GM20431 (cell line): ENCODE measurements around the gene CARHSP1.
"Not testable (repeated sequence)": the region's sequence is repeated elsewhere in the genome, so short reads cannot be mapped to it uniquely, and the experiment has no call there.

Source experiments
- in situ Hi-C: fragments of 300-500 bp; cut with MseI, MboI; formaldehyde crosslinking; loops from one replicate; pipeline ENCODE4 v1.15.0; 2020; ENCODE audit warnings: low sequenced_read_pairs; ENCODE audit not compliant: unreplicated experiment

Gene CARHSP1

DNA sequence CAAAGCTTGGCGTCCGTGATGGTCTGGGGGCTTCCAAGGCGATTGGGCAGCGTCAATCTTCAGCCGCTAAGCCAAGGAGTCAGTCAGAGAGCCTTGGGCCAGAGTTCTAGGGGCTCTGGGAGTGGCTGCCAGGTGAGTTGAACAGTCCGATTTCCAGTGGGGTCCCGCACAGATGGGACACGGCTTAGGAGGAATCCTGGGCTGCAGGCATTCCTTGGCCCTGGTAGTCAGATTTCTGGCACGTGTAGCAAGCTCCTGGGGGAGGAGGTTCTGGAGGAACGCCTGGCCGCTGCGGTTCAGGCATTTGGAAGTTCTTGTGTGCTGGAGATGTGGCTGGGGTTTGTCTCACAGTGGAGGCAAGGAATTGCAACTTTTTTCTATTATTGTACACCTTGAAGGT is 25.5 kb downstream of the CARHSP1 start:
- in situ Hi-C loops = not testable (repeated sequence)

DNA sequence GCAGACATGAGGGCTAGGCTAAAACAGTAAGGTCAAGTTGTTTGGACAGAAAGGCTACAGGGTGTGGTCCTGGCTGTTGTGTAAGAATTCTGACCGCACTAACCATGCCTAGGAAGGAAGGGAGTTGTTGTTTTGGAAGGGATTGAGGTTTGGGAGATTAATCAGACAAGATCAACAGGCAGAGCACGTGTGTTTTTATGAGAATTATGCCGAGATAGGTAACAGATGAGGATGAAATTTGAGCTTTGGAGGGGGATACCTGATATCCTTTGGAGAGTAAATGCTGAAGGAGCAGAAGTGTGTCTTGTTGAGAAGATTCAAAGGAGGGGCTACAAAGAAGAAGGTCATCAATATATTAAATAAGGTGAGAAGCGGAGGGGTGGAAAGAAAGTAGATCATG is 26.8 kb downstream of the CARHSP1 start:
- in situ Hi-C loops = not testable (repeated sequence)

DNA sequence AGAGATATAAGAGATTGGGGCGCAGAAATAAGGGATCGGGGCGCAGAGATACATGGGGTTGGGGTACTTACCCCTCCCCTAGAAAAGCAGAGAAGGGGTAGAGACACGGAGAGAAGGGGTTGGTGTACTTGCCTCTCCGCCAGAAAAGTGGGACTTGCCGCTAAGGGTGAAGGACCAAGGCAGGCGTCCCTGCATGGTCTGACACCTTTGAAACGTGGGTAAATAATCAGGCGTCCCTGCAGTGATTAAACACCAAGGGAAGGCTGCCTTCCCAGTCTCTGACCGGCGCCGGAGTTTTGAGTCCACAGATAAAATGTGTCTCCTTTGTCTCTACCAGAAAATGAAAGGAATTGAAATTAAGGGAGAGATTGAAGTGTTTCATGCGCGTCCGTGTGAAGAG is 31.2 kb downstream of the CARHSP1 start:
- in situ Hi-C loops = not testable (repeated sequence)

DNA sequence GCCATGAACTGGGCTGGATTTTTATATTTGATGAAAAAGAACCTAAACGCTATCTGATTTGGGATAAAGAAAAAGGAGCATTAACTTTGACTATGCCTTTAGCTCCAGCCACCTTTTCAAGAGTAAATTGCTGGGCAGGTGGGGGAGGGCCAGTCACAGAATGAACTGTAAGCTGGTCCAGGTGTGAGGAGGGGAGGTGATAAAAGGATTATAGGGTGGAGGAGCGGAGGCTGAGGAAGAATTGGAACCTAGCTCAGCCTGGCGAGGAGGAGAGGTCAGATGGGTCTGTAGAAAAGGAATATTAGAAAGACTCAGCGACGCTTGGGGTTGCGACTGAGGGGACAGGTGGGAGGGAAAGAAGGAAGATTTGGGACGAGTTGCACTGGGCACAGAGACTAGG is 32.0 kb downstream of the CARHSP1 start:
- in situ Hi-C loops = not testable (repeated sequence)

DNA sequence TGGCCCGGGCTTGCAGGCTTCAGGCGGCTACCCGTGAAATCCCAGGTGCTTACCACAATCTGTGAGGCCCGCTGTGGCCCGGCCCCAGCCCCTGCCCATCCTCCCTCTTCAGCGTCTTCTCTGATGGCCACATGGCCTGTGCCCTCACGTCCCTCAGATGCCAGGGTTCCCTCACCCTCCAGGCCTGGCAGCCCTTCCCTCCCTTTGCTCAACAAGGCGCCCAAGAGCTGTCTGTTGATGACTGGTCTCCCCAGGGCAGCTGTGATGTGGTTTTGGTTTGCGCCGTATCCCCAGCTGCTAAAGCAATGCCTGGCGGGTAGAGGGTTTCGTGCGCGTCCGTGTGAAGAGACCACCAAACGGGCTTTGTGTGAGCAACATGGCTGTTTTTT is 36.1 kb downstream of the CARHSP1 start:
- in situ Hi-C loops = no loop called here

DNA sequence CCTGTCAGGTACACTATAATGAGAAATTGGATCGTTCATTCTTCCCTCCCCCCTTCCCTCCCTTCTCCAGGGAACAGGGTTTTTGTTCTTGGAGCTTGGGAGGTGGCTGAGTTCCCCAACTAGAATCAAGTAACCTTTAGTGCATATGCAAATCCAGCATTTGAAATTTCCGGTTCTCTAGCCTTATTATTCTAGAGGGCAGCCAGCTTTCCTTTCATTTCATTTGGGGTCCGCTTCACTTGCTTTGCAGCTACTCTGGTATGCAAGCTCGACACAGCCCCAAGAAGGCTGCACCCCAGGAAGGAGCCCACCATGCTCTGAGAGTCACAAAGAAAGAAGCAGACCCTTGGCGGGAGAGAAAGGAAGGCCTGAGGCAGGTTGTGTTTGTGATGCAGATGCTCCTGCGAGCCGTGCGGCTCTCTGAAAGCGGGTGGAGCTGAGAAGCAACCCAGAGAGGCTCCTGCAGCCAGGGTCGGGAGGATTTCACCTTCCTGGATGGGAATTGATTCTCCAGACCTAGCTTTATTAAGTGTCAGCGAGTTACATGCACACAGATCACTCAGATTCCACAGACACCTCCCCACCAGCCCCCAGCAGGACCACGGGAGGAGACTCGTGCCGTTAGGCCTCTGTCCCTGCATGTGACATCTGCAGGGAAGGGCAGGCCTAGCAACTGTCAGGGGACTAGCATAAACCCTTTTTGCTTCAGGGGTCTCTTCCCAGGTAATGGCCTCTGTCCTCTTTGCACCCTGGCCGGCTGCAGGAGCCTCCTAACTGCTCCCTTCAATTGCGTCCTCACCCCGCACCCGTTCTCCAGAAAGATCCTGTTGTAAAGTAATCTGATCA is 36.7 kb downstream of the CARHSP1 start:
- in situ Hi-C loops = no loop called here

DNA sequence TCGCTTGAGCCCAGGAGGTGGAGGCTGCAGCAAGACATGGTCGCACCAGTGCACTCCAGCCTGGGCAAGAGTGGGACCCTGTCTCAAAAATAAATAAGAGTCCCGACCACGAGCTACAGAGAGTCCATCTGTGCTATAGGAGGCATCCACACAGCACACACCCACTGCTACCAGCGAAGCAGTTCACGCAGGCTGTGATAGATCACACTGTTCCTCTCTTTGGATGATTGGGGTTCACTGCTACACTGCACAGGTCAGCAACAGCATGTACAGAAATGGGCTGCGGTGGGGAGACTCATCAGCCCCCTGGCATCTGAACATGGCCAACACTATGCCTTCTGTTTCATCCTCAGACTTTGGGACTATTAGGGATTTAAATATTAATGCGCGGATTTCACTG is 37.4 kb downstream of the CARHSP1 start:
- in situ Hi-C loops = no loop called here

DNA sequence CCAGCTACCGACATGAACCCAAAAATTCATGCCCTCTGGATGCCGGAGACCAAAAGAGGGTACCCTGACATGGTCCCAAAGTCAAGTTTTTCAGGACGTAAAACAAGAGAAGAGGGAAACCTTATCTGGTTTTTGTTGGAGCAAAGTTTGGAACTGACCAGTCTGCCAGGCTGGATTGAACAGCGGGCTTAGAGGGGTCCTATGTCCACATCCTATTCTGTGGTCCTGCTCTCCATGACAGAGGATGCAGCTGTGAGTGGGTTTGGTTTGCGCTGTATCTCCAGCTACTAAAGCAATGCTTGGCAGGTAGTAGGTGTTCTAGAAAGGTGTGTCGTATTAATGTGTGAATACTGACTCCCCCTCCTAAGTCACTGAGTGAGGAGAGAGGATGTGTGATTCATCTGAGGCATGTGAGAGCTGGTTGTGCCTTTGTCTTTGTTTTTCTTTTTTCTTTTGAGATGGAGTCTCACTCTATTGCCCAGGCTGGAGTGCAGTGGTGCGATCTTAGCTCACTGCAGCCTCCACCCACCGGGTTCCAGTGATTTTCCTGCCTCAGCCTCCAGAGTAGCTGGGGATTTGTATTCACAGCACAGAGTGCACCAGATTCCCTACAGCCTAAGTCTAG is 40.2 kb downstream of the CARHSP1 start:
- in situ Hi-C loops = no loop called here

DNA sequence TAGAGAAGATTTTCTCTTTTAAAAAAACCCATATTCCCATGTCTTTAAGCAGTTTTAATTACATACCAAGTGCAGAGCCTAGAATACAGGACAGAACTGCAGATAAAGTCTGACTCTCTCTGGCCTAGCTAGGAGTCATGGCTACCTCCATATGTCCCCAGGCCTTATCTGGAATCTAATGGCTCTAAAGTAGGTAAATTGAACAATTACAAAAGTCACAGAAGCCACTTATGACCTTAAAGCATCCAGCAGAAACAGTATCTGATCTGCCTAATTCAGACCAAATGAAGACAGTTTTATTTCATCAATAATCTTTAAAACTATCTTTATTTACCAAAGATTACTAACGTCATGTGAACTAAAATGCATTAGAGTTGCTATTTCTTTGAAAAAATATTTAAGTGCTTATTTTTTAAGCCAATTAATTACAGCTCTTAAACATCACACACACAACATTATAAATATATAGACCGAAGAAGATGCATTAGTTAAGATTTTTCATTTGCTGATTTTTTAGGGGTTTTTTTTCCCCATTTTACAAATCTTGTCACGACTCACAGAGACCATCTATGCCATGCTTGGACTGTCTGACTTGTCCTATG is 42.4 kb downstream of the CARHSP1 start:
- in situ Hi-C loops = no loop called here

DNA sequence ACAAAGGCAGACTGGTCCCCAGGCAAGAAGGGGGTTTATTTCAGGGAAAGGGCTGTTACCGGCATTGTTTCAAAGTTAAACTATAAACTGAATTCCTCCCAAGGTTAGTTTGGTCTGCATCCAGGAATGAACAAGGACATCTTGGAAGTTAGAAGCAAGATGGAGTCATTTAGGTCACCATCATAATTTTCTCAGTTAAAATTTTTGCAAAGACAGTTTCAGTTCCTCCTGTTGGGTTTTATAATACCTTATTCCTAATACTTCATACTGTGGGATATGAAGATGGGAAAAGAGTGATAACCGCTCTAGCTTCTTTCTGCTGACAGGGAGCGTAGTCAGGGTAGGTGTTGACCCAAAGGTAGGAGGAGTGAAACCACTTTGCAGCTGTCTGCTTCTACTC is 46.4 kb downstream of the CARHSP1 start:
- in situ Hi-C loops = no loop called here

DNA sequence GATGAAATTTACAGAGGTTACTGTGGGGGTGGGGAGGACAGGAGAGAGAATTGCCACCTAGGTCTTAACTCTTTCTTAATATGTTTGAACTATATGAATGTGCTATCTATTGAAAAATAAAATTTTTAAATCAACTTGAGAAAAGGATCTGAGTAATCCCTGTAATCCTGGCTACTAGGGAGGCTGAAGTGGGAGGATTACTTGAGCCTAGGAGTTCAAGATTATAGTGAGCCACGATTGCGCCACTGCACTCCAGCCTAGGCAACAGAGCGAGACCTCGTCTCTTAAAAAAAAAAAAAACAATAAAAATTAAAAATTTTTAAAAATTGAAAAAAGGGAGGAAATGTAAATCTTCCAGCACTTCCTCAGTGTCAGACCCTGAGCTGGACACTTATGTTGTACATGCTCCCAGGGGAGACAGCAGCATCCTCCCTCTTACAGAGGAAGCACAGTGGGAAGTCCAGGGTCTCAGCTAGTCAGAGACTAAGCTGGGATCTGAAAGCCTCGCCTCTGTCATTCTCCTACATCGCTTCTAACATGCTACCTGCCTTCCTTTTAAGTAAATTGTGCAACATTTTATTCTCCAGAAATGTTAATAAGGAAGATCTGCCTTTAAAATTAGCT is 49.3 kb downstream of the CARHSP1 start:
- in situ Hi-C loops = no loop called here

DNA sequence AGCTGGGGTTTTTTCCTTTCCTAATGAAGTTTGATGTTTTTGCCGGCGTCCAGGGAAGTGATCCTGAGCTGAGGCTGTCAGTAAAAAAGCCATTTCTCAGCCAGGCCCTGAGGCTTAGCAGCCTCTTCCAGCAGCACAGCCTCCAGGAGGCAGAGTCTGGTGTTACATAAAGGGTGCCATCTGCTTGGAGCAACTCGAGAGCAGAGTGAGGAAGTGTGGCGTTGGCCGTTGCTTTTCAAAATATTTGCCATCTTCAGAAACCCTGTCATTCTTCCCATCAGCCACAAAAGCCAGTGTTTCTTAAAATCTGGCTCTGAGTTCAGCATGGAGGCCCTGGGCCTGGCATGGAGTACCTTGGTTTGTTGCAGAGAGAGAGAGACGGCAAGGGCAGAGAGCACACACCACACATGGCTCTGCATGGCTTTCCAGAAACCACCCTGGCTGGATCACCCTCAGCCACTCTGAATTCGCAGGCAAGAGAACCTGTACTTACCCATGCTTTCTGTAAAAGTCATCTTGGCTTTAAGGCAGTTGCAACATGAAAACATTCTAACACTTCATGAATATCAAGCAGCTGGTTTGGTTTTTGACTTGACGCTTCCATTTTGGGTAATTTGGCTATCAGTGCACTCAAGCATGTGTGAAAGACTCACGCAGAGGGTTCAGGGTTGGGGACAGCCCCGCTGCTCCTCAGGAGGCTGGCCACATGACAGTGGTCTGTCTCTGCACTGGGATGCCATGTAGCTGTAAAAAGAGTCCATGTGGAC is 50.1 kb downstream of the CARHSP1 start:
- in situ Hi-C loops = no loop called here

DNA sequence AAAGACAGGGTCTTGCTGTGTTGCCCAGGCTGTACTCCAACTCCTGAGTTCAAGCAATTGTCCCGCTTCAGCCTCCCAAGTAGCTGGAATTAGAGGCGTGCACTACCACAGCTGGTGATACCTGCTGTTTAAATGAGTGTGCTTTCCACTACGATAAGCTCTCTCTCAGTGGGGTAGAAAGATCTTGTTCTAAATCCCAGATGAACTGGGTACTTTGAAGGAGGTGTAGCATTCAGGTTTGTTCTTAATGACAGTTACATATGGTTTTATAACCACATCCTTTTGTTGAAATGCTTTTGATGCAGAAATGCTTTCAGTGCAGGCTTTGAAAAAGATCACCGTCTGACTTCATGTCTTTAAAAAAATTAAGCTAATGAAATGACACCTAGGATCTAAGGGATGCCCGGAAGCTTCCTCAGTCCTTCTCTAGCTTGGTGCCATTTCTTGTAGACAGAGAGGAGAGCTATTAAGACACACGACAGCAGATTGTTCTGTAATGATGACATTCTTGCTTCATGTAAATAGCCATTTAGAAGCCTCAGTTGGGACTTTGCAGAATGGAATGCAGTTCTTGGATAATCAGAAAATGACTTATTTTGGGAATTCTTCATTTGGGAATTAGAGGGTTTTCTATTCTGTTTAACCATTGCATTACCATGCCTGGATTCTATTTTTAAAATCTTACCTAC is 51.7 kb downstream of the CARHSP1 start:
- in situ Hi-C loops = no loop called here

DNA sequence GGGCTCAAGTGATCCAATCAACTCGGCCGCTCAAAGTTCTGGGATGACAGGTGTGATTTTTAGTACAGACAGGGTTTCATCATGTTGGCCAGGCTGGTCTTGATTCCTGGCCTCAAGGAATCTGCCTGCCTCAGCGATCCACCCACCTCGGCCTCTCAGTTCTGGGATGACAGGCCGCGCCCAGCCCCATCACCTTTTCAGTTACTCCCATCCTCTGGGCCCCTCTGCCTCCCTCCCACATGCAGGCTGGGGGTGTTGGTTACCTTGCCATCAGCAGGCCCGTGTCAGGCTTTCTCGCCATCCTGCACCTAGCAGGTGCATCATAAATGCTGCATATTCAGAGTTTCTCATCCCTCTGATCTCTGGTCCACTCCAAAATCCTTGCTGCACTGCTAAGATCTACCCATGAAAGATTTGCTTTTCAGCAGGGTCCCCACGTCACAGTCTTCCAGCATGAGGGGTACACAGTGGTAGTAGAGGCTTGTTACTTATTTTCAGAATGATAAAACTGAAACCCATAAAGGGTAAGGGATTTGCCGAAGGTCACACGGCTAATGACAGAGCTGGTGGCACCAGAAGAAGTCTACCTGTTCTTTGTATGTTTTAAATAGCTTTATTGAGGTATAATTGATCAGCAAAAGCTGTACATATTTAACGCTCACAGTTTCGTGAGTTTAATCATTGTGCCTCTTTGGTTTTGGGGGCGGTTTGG is 54.6 kb downstream of the CARHSP1 start:
- in situ Hi-C loops = no loop called here

DNA sequence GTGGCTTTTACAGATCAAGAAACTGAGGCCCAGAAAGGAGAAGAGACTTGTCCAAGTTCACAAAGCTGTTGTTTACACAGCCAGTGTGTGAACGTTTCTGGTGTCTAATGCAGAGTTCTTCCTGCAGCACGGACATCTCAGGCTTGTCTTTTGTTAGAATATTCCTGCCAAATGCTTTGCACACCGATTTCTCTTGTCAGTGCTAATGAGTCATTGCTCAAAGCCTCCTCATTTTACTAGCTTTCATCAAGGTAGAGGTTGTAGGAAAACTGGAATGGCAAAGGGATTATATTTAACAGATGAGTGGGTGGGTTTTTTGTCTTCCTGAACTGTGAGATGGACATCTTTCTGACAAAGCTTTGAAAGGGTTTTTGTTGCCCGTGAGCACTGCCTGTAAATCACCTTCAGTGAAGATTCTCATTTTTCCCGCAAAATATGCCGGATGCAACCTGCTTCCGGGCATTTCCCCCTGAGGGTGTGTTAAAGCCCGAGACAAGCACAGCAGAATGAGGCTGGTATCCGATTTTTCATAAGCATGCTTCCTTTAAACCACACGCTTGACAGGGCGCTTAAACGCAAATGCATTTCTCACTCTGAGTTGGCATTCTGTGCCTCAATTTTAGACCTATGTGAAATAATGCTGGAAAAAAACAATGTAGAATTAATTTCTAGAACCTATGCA is 56.5 kb downstream of the CARHSP1 start:
- in situ Hi-C loops = no loop called here

DNA sequence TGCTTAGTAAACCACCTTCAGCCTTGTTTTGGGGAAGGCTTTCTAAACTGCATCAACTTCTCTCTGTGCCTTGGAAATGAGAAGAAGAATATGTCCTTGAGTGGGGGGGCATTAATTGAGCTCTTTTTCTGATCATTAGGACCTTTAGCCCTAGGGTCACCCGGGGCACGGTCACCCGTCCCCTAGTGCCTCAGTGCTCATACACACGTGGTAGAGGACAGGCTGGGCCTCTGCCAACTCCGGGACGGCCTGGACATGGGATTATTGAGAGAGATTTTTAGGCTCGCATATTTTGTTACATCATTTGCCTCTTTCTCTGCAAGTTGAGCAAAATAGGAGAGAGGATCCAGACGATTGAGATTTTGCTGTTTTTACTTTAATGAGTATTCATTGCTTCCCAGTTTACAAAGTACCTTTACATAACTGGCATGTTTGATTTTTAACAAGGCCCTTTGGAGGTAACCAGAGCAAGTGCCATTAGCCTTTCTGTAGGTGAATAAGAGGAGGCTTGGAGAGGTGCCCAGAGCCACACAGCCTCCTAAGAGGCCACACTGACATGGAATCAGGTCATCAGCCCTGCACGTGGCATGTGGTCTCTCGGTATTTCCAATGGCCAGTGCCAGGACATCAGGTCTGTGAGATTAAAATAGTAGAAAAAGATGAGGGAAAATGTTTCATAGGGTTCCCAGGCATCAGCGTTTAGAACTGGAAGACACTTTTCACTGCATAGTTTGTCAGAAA is 60.0 kb downstream of the CARHSP1 start:
- in situ Hi-C loops = no loop called here

DNA sequence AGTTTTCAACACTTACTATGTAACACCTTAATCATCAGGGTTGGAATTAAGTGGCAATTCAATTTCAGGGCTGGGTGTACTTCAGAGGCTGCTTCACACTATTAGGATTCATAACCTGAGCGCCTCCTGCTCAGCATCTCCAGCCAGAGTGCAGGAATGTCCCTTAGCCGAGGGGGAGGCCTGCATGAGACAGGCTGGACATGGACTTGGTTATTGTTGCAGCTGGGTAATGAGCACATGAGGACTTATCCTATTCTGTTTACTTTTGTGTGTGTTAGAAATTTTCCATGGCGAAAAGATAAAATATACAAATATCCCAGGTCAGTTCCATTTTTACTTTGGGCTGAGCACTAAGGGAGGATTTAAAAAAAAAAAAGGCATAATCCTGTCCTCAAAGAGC is 60.8 kb downstream of the CARHSP1 start:
- in situ Hi-C loops = no loop called here

DNA sequence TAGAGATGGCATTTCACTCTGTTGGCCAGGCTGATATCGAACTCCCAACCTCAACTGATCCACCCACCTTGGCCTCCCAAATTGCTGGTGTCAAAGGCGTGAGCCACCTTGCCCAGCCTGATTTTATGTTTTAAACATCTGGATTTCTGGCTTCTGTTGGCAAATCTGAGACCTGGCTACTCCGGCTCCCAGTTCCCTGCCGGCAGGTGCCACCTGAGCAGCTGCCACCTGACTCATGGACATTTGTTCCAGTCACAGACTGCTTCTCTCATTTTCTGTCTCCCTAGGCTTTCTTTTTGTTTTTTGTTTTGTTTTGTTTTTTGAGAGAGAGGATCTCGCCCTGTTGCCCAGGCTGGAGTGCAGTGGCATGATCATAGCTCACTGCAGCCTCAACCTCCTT is 61.6 kb downstream of the CARHSP1 start:
- in situ Hi-C loops = no loop called here
